Measurements from ENCODE around the gene CREB5. TPM values are rescaled to one million over a fixed set of nuclear protein-coding genes. Genes with fewer than 3 reads are reported as not detected.

The CREB5 gene
- total RNA-seq, 4 donors from 2014 or later, result 0.88 to 31.4 (median 15.9) TPM

- Histone ChIP-seq H3K36me3 (no peaks in the 10 kb centered on the region), H3K27ac (no peak overlapping the region), H3K4me3 (no peak overlapping the region), H3K27me3 (no peaks in the 10 kb centered on the region), H3K4me1 (no peaks in the 10 kb centered on the region), H3K9me3 (no peaks in the 10 kb centered on the region)
- TF ChIP-seq POLR2A (IDR thresholded peaks at IDR 0.05), result no peak
- TF ChIP-seq, protein P1, sequence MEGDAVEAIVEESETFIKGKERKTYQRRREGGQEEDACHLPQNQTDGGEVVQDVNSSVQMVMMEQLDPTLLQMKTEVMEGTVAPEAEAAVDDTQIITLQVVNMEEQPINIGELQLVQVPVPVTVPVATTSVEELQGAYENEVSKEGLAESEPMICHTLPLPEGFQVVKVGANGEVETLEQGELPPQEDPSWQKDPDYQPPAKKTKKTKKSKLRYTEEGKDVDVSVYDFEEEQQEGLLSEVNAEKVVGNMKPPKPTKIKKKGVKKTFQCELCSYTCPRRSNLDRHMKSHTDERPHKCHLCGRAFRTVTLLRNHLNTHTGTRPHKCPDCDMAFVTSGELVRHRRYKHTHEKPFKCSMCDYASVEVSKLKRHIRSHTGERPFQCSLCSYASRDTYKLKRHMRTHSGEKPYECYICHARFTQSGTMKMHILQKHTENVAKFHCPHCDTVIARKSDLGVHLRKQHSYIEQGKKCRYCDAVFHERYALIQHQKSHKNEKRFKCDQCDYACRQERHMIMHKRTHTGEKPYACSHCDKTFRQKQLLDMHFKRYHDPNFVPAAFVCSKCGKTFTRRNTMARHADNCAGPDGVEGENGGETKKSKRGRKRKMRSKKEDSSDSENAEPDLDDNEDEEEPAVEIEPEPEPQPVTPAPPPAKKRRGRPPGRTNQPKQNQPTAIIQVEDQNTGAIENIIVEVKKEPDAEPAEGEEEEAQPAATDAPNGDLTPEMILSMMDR (IDR thresholded peaks at IDR 0.05), result no peak
- no peak for DNase-seq
Measured at GRCh38 chr7:28533731-28534531, 121.6 kb downstream of the CREB5 start.

- no peaks in the 10 kb centered on the region for H3K9me3 ChIP-seq
- H3K4me3 ChIP-seq, result no peak overlapping the region
- H3K4me1 ChIP-seq, result no peaks in the 10 kb centered on the region
- no peak overlapping the region for H3K27ac ChIP-seq
- H3K36me3 ChIP-seq, result no peaks in the 10 kb centered on the region
- no peaks in the 10 kb centered on the region for H3K27me3 ChIP-seq
- no peak for DNase-seq
- TF ChIP-seq, protein P1 (IDR thresholded peaks at IDR 0.05), result no peak
Measured at GRCh38 chr7:28536259-28536658, 123.9 kb downstream of the CREB5 start.

DNA sequence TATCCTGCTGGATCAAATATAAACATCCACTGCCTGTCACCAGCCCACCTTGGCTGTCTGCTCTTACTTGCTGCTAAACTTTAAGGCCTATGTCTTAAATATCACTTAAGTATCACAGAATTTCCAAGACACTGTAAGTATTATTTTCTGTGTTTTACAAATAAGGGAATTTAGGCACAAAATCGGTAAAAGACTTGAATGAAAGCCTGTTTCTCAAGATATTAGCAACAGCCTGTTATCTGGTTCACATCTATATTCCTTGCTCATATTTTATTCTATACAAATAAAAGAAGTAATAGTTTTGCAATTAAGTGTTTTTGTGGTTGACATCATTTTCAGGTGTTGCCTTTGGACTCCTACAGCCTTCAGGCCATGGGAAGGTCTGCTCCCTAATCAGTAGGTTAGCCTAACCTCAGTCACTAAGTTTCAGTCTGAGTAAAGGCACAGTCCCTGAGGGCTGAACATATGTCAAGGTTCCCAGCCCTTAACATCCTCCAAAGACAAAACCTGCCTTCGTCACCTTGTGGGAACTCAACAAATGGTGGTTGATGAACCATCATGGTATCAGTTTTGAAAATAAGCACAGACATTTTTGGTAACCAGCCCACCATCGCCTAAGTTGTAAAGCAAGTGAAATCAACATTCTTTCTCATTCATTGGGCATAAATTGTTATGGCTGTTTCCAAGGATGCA lies 127.1 kb downstream of the CREB5 start:
- H3K4me3 ChIP-seq, result no peak overlapping the region
- TF ChIP-seq, protein P1 (IDR thresholded peaks at IDR 0.05), result no peak
- no peak for TF ChIP-seq POLR2A (IDR thresholded peaks at IDR 0.05)
- no peaks in the 10 kb centered on the region for H3K36me3 ChIP-seq
- H3K9me3 ChIP-seq, result no peaks in the 10 kb centered on the region
- no peaks in the 10 kb centered on the region for H3K4me1 ChIP-seq
- H3K27me3 ChIP-seq, result no peaks in the 10 kb centered on the region
- no peak overlapping the region for H3K27ac ChIP-seq
- DNase-seq, result no peak

DNA sequence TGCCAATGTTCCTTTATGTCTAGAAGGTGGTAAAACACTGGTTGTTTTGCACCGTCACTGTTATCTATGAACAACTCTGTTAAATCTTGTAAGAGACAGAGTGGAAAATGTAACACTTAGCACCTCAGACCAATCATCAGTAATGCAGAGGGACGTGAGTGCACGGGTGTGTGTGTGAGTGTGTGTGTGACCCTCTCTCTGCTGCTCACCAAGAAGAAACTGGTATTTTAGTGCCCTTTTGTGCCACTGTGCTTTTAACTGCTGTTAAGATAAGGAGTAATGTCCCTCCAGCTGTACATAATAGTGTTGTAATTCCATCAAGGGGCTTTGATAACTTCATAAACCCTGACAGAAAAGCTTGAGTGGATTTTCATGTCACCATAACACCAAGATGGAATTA lies 130.1 kb downstream of the CREB5 start:
- Histone ChIP-seq H3K4me1 (no peaks in the 10 kb centered on the region), H3K27me3 (no peaks in the 10 kb centered on the region), H3K27ac (no peak overlapping the region), H3K4me3 (no peak overlapping the region), H3K36me3 (no peaks in the 10 kb centered on the region), H3K9me3 (no peaks in the 10 kb centered on the region)
- TF ChIP-seq, protein P1 (IDR thresholded peaks at IDR 0.05), result no peak
- TF ChIP-seq POLR2A (IDR thresholded peaks at IDR 0.05), result no peak
- DNase-seq, result no peak

GRCh38 chr7:28544453-28545117 lies 132.3 kb downstream of the CREB5 start:
- TF ChIP-seq POLR2A (IDR thresholded peaks at IDR 0.05), result no peak
- TF ChIP-seq, protein P1 (IDR thresholded peaks at IDR 0.05), result no peak
- H3K27ac ChIP-seq, result no peak overlapping the region
- no peaks in the 10 kb centered on the region for H3K9me3 ChIP-seq
- H3K36me3 ChIP-seq, result no peaks in the 10 kb centered on the region
- DNase-seq, result no peak
- H3K27me3 ChIP-seq, result no peaks in the 10 kb centered on the region
- H3K4me1 ChIP-seq, result no peaks in the 10 kb centered on the region
- H3K4me3 ChIP-seq, result no peak overlapping the region
